Stimulated activated CD8-positive, alpha-beta memory T cell treated with anti-CD3 and anti-CD28 coated beads, Interleukin-12 subunit alpha, Interleukin-12 subunit beta, amount 100 ng/mL, for 24 hours (primary cell): ENCODE results near the gene KIF12.

Experiments
- DNase-seq: peaks from one replicate; pipeline ENCODE4 v3.0.0-alpha.2; 2020; ENCODE audit errors: extremely low read depth

KIF12 gene

GRCh38 chr9:114123031-114123977 is 24.2 kb upstream of the KIF12 start:
- DNase-seq = no peak

- no peak for DNase-seq
Measured at GRCh38 chr9:114122136-114123027, 23.3 kb upstream of the KIF12 start.

- no peak for DNase-seq
Measured at GRCh38 chr9:114121227-114122135, 22.4 kb upstream of the KIF12 start.

- no peak for DNase-seq
Measured at GRCh38 chr9:114120192-114121014, 21.3 kb upstream of the KIF12 start.

GRCh38 chr9:114119242-114120191 is 20.4 kb upstream of the KIF12 start:
- no peak for DNase-seq

- no peak for DNase-seq
Measured at GRCh38 chr9:114117996-114118830, 19.1 kb upstream of the KIF12 start.

- DNase-seq = no peak
Measured at GRCh38 chr9:114117614-114117995, 18.5 kb upstream of the KIF12 start.

GRCh38 chr9:114116126-114116747 is 17.1 kb upstream of the KIF12 start:
- no peak for DNase-seq

- DNase-seq = no peak
Measured at GRCh38 chr9:114115654-114116125, 16.6 kb upstream of the KIF12 start.

GRCh38 chr9:114114364-114114763 is 15.3 kb upstream of the KIF12 start:
- no peak for DNase-seq

- DNase-seq = no peak
Measured at GRCh38 chr9:114112778-114113584, 13.9 kb upstream of the KIF12 start.

GRCh38 chr9:114112325-114112724 is 13.2 kb upstream of the KIF12 start:
- no peak for DNase-seq

- DNase-seq = no peak
Measured at GRCh38 chr9:114110180-114110579, 11.1 kb upstream of the KIF12 start.

- DNase-seq = no peak
Measured at GRCh38 chr9:114109124-114109523, 10.0 kb upstream of the KIF12 start.

- DNase-seq = no peak
Measured at GRCh38 chr9:114108016-114108833, 9.1 kb upstream of the KIF12 start.

GRCh38 chr9:114107286-114108001 is 8.4 kb upstream of the KIF12 start:
- no peak for DNase-seq
